GM21447 (cell line): ENCODE measurements around the gene DDX41.
"Not testable (repeated sequence)": the region's sequence is repeated elsewhere in the genome, so short reads cannot be mapped to it uniquely, and the experiment has no call there.

ENCODE experiments used
- ATAC-seq: cut with Tn5 transposase; IDR thresholded peaks from one replicate; pipeline ENCODE4 v1.9.1; 2021; ENCODE audit not compliant: unreplicated experiment

The DDX41 gene

GRCh38 chr5:177516601-177517568 is at the start of gene DDX41:
TSS of gene DDX41 (minus strand) at chr5:177516961. CDS start at chr5:177516945, 16 bp downstream.
- peak; percentile 84 for ATAC-seq

GRCh38 chr5:177565046-177565445 is 48.3 kb upstream of the DDX41 start:
- ATAC-seq: no peak

GRCh38 chr5:177559446-177559941 is 42.7 kb upstream of the DDX41 start:
- ATAC-seq: not testable (repeated sequence)

- no peak for ATAC-seq
These were observed 41.0 kb upstream of the DDX41 start for GRCh38 chr5:177557796-177558195.

GRCh38 chr5:177557041-177557647 is 40.4 kb upstream of the DDX41 start:
- ATAC-seq: no peak

GRCh38 chr5:177555665-177556064 is 38.9 kb upstream of the DDX41 start:
- ATAC-seq: no peak

GRCh38 chr5:177555228-177555627 is 38.5 kb upstream of the DDX41 start:
- ATAC-seq: no peak

GRCh38 chr5:177554474-177555111 is 37.8 kb upstream of the DDX41 start, which contains the start of gene FAM193B:
TSS of gene FAM193B (minus strand) at chr5:177554563. CDS start at chr5:177554458, 105 bp downstream.
- ATAC-seq: peak; percentile 92

- peak; percentile 36 for ATAC-seq
These were observed 37.1 kb upstream of the DDX41 start for GRCh38 chr5:177553671-177554429.

GRCh38 chr5:177552839-177553455 is 36.2 kb upstream of the DDX41 start:
- no peak for ATAC-seq

GRCh38 chr5:177550122-177550521 is 33.4 kb upstream of the DDX41 start:
- no peak for ATAC-seq

GRCh38 chr5:177548495-177548894 is 31.7 kb upstream of the DDX41 start:
- ATAC-seq: no peak

GRCh38 chr5:177547736-177548135 is 31.0 kb upstream of the DDX41 start:
- no peak for ATAC-seq

GRCh38 chr5:177546258-177546741 is 29.5 kb upstream of the DDX41 start:
- no peak for ATAC-seq

- ATAC-seq: no peak
These were observed 28.9 kb upstream of the DDX41 start for GRCh38 chr5:177545487-177546257.

GRCh38 chr5:177542816-177543465 is 26.2 kb upstream of the DDX41 start:
- ATAC-seq: no peak

GRCh38 chr5:177540438-177540837 is 23.7 kb upstream of the DDX41 start:
- no peak for ATAC-seq

GRCh38 chr5:177539411-177539810 is 22.6 kb upstream of the DDX41 start:
- no peak for ATAC-seq

- no peak for ATAC-seq
These were observed 22.1 kb upstream of the DDX41 start for GRCh38 chr5:177538876-177539275.
